Liver (tissue), 3 donors: Measurements from ENCODE around the gene FMO4.
"Not testable (repeated sequence)": the region's sequence is repeated elsewhere in the genome, so short reads cannot be mapped to it uniquely, and the experiment has no call there.

Experiments used
- CTCF ChIP-seq: fragments of 150-350 bp; IDR thresholded peaks from 2 replicates; pipeline ENCODE4 v1.5.1; 2017; ENCODE audit warnings: improper control_type of control experiment, low read depth, low read length; ENCODE audit not compliant: missing input control
- RAD21 ChIP-seq, 2 donors: IDR thresholded peaks; 2 replicates each; pipeline ENCODE4 v1.6.1; 2016; ENCODE audit warnings: antibody characterized with exemption in 2 of 2, mild to moderate bottlenecking in 2 of 2
- TAF1 ChIP-seq: conservative IDR thresholded peaks from 2 replicates; pipeline ENCODE4 v1.6.1; 2016; ENCODE audit warnings: antibody characterized with exemption, mild to moderate bottlenecking
- ZBTB33 ChIP-seq: IDR thresholded peaks from 2 replicates; pipeline ENCODE4 v1.6.1; 2016; ENCODE audit warnings: antibody characterized with exemption
- donor health status: healthy.
- donor health status: healthy.

GRCh38 chr1:171339345-171339744 is 25.4 kb downstream of the FMO4 start:
- not testable (repeated sequence) for TF ChIP-seq CTCF; RAD21 (IDR thresholded peaks at IDR 0.05); TAF1; ZBTB33
